Panc1 (cell line): ENCODE data around the gene MYH7B. TPM values are rescaled to one million over a fixed set of nuclear protein-coding genes. Genes with fewer than 3 reads are reported as not detected.

Source experiments
- ATAC-seq: fragments of 200-7000 bp; cut with Tn5 transposase; 2 replicates; pipeline ENCODE4 v1.9.1; 2020; ENCODE audit warnings: mild to moderate bottlenecking, moderate library complexity
- BruUV-seq: library from RNA; stranded (reverse); fragments of 400-500 nt; replicated peaks from 2 replicates; lab custom pipeline; 2021; lab: Mats Ljungman, UMichigan
- CTCF ChIA-PET: fragments of 300-600 bp; sonication (Branson Sonifier 250); formaldehyde crosslinking; loops from one replicate; lab custom pipeline; 2022; ENCODE audit warnings: antibody characterized with exemption; lab: Charles Lee
- POLR2A ChIA-PET: fragments of 300-600 bp; sonication (Branson Sonifier 250); formaldehyde crosslinking; loops from one replicate; lab custom pipeline; 2022; ENCODE audit warnings: antibody characterized with exemption; lab: Charles Lee
- DNase-seq: peaks from one replicate; pipeline ENCODE4 v3.0.0-alpha.2; 2010; ENCODE audit warnings: low read depth, low spot score
- H3K27ac ChIP-seq: 2 replicates; pipeline ENCODE4 v1.5.1; 2011; ENCODE audit warnings: mild to moderate bottlenecking, low read length, inconsistent platforms
- H3K27me3 ChIP-seq: fragments of 200-500 bp; sonication (Bioruptor generic); 2 replicates; pipeline ENCODE4 v1.6.0; 2014; ENCODE audit warnings: low read length, inconsistent platforms; ENCODE audit not compliant: control insufficient read depth, insufficient read depth
- H3K36me3 ChIP-seq: fragments of 200-500 bp; sonication (Bioruptor generic); 2 replicates; pipeline ENCODE4 v1.5.1; 2014; ENCODE audit warnings: inconsistent platforms, mild to moderate bottlenecking, low read length, moderate library complexity; ENCODE audit not compliant: control insufficient read depth, insufficient read depth
- H3K4me1 ChIP-seq: 2 replicates; pipeline ENCODE4 v1.5.1; 2011; ENCODE audit warnings: inconsistent platforms, mild to moderate bottlenecking, low read length, moderate library complexity; ENCODE audit not compliant: control insufficient read depth, insufficient read depth
- H3K4me3 ChIP-seq, 2 experiments: 2 replicates each; pipeline ENCODE4 v1.5.1; 2011 to 2012; ENCODE audit warnings: low read depth in 2 of 2, low read length in 2 of 2, mild to moderate bottlenecking in 2 of 2, inconsistent platforms in 1 of 2, moderate library complexity in 1 of 2
- H3K9me3 ChIP-seq: fragments of 200-500 bp; sonication (Bioruptor generic); 2 replicates; pipeline ENCODE4 v1.5.1; 2014; ENCODE audit warnings: low read depth, mild to moderate bottlenecking, inconsistent platforms, low read length, moderate library complexity; ENCODE audit not compliant: control insufficient read depth, insufficient read depth
- POLR2AphosphoS5 ChIP-seq: IDR thresholded peaks from 2 replicates; pipeline ENCODE4 v1.6.1; 2012; ENCODE audit warnings: mild to moderate bottlenecking, low read depth, low read length, moderate library complexity
- SIN3A ChIP-seq: IDR thresholded peaks from 2 replicates; pipeline ENCODE4 v1.6.1; 2012; ENCODE audit warnings: low read depth, mild to moderate bottlenecking, low read length, moderate library complexity, borderline replicate concordance; ENCODE audit not compliant: insufficient read depth
- TCF7L2 ChIP-seq: IDR thresholded peaks from 2 replicates; pipeline ENCODE4 v1.6.1; 2011; ENCODE audit warnings: mild to moderate bottlenecking, low read depth, low read length, inconsistent platforms
- in situ Hi-C: cut with HindIII; loops from 2 replicates; pipeline ENCODE4 v1.10.0; 2016; ENCODE audit warnings: low sequenced_read_pairs, low pct_unique_long_range_greater_than_20kb
- intact Hi-C: fragments of 100-400 bp; cut with micrococcal nuclease; formaldehyde crosslinking; loops from one replicate; pipeline ENCODE4 v1.10.0; 2022; ENCODE audit not compliant: unreplicated experiment
- total RNA-seq: library from RNA; stranded (reverse); gene quantifications from one replicate; pipeline ENCODE4 v1.2.1, GENCODE V29; 2021; ENCODE audit not compliant: unreplicated experiment
- TF ChIP-seq, protein P1 (sequence below): fragments of 450-650 bp; IDR thresholded peaks from 2 replicates; pipeline ENCODE4 v1.5.1; 2017; ENCODE audit warnings: mild to moderate bottlenecking
- TF ChIP-seq, protein P2 (sequence below), 2 experiments: IDR thresholded peaks; 2 replicates each; pipeline ENCODE4 v1.6.1; 2011 to 2012; ENCODE audit warnings: low read depth in 2 of 2, control low read depth in 1 of 2, low read length in 1 of 2, mild to moderate bottlenecking in 1 of 2, moderate library complexity in 1 of 2; ENCODE audit not compliant: insufficient read depth in 1 of 2

Gene MYH7B
- total RNA-seq, 1 experiment from 2014 or later: 0.59 TPM

DNA sequence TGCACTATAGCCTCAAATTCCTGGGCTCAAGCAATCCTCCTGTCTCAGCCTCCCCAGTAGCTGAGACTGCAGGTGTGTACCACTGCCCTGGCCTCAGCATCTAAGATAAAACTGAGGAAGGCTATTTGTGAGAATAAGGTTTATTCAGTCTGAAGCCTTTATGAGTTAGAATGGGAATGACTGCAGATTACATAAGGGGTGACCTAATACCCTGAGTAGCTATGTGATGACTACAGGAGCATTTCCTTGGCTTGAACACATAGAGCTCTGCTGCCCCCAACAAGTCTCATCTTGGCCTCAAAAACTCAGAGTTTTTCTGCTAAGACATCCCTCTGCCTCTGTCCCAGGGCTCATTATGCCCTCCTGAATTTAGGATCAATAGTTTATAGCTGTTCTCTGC, 7.6 kb upstream of the MYH7B start:
- no peak overlapping the region for H3K27ac ChIP-seq
- CTCF ChIA-PET: no interaction called here
- DNase-seq: no peak
- H3K4me1 ChIP-seq: no peaks in the 10 kb centered on the region
- H3K4me3 ChIP-seq: no peak overlapping the region
- no peaks in the 10 kb centered on the region for H3K27me3 ChIP-seq
- no peak for ATAC-seq
- intact Hi-C loops: no loop called here
- in situ Hi-C loops: no loop called here
- no TSS peak for BruUV-seq
- H3K9me3 ChIP-seq: no peaks in the 10 kb centered on the region
- H3K36me3 ChIP-seq: peaks cover 6% of the 10 kb centered on the region
- POLR2A ChIA-PET: no interaction called here
- TF ChIP-seq POLR2AphosphoS5: no peak
- TF ChIP-seq, protein P1, sequence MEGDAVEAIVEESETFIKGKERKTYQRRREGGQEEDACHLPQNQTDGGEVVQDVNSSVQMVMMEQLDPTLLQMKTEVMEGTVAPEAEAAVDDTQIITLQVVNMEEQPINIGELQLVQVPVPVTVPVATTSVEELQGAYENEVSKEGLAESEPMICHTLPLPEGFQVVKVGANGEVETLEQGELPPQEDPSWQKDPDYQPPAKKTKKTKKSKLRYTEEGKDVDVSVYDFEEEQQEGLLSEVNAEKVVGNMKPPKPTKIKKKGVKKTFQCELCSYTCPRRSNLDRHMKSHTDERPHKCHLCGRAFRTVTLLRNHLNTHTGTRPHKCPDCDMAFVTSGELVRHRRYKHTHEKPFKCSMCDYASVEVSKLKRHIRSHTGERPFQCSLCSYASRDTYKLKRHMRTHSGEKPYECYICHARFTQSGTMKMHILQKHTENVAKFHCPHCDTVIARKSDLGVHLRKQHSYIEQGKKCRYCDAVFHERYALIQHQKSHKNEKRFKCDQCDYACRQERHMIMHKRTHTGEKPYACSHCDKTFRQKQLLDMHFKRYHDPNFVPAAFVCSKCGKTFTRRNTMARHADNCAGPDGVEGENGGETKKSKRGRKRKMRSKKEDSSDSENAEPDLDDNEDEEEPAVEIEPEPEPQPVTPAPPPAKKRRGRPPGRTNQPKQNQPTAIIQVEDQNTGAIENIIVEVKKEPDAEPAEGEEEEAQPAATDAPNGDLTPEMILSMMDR: no peak
- TF ChIP-seq TCF7L2: no peak
- TF ChIP-seq, protein P2, sequence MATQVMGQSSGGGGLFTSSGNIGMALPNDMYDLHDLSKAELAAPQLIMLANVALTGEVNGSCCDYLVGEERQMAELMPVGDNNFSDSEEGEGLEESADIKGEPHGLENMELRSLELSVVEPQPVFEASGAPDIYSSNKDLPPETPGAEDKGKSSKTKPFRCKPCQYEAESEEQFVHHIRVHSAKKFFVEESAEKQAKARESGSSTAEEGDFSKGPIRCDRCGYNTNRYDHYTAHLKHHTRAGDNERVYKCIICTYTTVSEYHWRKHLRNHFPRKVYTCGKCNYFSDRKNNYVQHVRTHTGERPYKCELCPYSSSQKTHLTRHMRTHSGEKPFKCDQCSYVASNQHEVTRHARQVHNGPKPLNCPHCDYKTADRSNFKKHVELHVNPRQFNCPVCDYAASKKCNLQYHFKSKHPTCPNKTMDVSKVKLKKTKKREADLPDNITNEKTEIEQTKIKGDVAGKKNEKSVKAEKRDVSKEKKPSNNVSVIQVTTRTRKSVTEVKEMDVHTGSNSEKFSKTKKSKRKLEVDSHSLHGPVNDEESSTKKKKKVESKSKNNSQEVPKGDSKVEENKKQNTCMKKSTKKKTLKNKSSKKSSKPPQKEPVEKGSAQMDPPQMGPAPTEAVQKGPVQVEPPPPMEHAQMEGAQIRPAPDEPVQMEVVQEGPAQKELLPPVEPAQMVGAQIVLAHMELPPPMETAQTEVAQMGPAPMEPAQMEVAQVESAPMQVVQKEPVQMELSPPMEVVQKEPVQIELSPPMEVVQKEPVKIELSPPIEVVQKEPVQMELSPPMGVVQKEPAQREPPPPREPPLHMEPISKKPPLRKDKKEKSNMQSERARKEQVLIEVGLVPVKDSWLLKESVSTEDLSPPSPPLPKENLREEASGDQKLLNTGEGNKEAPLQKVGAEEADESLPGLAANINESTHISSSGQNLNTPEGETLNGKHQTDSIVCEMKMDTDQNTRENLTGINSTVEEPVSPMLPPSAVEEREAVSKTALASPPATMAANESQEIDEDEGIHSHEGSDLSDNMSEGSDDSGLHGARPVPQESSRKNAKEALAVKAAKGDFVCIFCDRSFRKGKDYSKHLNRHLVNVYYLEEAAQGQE (IDR thresholded peaks at IDR 0.05; ENCODE audit: insufficient read depth in 1 of 2, low read depth in 2 of 2, low read length in 1 of 2): no peak
- TF ChIP-seq SIN3A: no peak

DNA sequence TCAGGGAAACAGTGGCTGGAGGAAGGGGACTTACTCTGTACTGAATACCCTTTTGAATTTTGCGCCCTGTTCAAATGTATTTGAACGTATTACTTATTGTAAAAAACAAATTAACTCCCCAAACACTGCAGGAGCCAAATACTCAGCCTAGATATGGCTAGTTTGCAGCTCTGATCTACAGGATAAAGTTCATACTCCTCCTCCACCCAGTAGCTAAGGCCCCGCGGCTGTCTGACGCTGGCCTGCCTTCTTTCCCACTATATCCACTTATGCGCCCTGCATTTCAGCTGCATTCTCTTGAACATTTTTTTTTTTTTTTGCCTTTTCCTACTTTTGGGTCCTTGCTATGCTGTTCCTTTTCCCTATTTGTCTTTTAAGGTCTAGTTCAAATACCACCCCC, 6.5 kb upstream of the MYH7B start:
- no peak for ATAC-seq
- H3K36me3 ChIP-seq: peaks cover 6% of the 10 kb centered on the region
- no peaks in the 10 kb centered on the region for H3K4me1 ChIP-seq
- POLR2A ChIA-PET: no interaction called here
- H3K27ac ChIP-seq: no peak overlapping the region
- in situ Hi-C loops (no loop called here), intact Hi-C loops (no loop called here)
- BruUV-seq: no TSS peak
- no peak overlapping the region for H3K4me3 ChIP-seq
- CTCF ChIA-PET: no interaction called here
- no peak for DNase-seq
- no peak for TF ChIP-seq SIN3A
- TF ChIP-seq, protein P2 (IDR thresholded peaks at IDR 0.05; ENCODE audit: insufficient read depth in 1 of 2, low read depth in 2 of 2, low read length in 1 of 2): no peak
- H3K9me3 ChIP-seq: no peaks in the 10 kb centered on the region
- H3K27me3 ChIP-seq: no peaks in the 10 kb centered on the region
